A673 (cell line): Measurements from ENCODE around the gene SSTR1.

Experiments
- CTCF ChIP-seq: fragments of 300-800, 200-600 bp; sonication (generic); conservative IDR thresholded peaks from 2 replicates; pipeline ENCODE4 v1.5.1; 2017; ENCODE audit warnings: low read depth, mild to moderate bottlenecking, antibody characterized with exemption, low read length, moderate library complexity, mixed read lengths
- EZH2 ChIP-seq: fragments of 200-600 bp; sonication (generic); IDR thresholded peaks from 2 replicates; pipeline ENCODE4 v1.6.1; 2017; ENCODE audit warnings: borderline replicate concordance, low read depth, mild to moderate bottlenecking, mixed read lengths, antibody characterized with exemption, low read length; ENCODE audit not compliant: poor library complexity, severe bottlenecking

- TF ChIP-seq CTCF, result no peak
- no peak for TF ChIP-seq EZH2
Observed at GRCh38 chr14:38207377-38207735, 348 bp upstream of the SSTR1 start.
